EL (cell line): ENCODE data around the gene AKAP10.
A peak's percentile ranks its signal among the peaks of the same experiment; 100 is the strongest.
"Not testable (repeated sequence)": the region's sequence is repeated elsewhere in the genome, so short reads cannot be mapped to it uniquely, and the experiment has no call there.

Experiments
- DNase-seq: peaks from one replicate; pipeline ENCODE4 v3.0.0-alpha.2; 2016

Gene AKAP10

GRCh38 chr17:19978805-19979211 lies 1.2 kb upstream of the AKAP10 start:
- DNase-seq = no peak

DNA sequence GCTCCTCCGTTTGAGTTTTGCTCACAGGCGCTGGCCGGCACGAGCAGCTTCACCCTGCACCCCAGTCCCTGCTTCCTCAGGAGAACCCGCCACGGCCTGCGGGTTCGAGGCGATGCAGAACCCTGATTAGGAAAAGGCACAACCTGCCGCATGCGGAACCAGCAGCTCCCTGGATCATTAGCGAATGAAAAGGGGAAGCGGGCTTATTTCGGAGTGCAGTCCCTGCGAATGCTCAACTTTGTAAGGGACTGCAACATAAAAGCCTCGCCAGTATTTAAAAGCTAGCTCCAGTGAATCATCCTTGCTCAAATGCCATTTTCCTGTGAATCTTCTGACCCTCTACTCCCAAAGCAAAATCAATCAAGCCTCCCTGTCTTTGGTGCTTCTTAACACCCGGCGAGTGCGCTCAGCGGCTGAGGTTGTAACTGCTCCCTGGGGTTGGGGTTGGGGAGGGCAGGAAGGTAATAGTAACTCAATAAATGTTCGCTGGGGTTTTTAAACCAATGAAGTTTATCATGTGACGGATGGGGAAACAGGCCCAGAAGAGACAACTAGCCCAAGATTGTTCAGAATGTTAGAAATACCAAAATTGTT lies 678 bp upstream of the AKAP10 start:
- DNase-seq = no peak

GRCh38 chr17:19975601-19976000 lies 2.0 kb downstream of the AKAP10 start:
- DNase-seq = no peak

DNA sequence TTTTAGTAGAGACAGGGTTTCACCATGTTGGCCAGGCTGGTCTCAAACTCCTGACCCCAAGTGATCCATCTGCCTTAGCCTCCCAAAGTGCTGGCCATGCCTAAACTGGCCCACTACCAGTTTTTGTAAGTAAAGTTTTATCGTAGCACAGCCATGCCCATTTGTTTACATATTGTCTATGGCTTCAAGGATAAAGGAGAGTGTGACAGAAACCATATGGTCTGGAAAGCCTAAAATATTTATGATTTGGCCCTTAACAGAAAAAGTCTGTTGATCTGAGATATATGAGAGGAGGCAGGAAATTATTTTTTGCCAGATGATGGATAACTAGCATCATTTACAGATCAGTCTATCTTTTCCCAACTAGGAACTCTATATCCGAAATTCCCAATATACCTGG lies 4.5 kb downstream of the AKAP10 start:
- no peak for DNase-seq

GRCh38 chr17:19962954-19963353 lies 14.7 kb downstream of the AKAP10 start:
- DNase-seq = not testable (repeated sequence)

GRCh38 chr17:19958023-19958422 lies 19.6 kb downstream of the AKAP10 start:
- DNase-seq = peak; percentile 97

DNA sequence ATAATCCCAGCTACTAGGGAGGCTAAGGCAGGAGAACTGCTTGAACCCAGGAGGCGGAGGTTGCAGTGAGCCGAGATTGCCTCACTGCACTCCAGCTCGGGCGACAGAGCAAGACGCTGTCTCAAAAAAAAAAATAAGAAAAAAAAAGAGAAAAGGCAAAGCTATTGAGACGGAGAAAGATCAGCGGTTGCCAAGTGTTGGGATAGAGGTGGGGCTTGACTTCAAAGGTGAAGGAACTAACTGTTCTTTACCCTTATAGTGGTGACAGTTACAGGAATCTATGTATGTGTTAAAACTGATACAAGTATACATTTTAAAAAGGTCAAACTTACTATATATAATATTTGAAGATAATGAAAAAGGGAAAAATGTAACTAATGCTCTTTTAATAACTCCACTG lies 22.5 kb downstream of the AKAP10 start:
- no peak for DNase-seq

DNA sequence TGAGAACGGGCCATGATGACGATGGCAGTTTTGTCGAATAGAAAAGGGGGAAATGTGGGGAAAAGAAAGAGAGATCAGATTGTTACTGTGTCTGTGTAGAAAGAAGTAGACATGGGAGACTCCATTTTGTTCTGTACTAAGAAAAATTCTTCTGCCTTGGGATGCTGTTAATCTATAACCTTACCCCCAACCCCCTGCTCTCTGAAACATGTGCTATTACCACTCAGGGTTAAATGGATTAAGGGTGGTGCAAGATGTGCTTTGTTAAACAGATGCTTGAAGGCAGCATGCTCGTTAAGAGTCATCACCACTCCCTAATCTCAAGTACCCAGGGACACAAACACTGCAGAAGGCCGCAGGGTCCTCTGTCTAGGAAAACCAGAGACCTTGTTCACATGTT lies 26.2 kb downstream of the AKAP10 start:
- DNase-seq = not testable (repeated sequence)

- not testable (repeated sequence) for DNase-seq
These were observed 26.9 kb downstream of the AKAP10 start for GRCh38 chr17:19950624-19951195.

DNA sequence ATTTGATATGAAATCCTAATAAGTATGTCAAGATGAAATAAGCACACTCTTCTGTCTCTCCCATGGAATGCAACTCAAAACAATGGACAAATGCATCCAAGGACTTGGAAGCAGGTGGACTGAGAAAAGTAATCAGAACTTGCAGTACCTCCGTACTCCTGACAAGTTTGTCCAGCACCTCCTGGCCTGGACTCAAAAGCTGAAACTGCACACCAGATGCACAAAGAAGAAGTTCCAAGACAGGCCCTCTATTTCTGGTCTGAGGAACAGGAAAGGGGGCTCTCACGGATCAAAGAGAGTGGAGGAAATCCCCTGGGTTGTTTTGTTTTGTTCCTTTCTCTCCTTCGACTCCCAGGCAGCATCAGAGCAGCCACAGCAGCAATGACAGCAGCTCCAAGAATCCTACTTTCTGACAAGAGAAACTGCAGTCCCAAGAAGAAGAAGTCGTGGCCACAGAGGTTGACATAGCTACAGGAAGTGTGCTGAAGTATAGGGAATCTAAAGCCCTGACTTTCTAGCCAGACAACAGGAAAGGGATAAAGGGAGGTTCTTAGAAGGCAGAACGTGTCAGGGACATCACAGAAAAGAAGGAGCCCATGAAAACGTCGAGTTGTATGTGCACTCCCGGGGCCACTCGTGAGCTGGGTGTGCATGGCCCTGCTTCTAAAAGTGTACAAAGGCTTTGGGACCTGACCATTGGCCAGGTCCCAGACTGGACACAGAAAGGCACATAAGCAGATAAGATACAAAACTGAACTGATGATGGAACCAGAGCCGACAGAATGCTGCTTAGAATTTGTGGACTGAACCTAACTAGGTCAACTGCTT lies 29.3 kb downstream of the AKAP10 start:
- no peak for DNase-seq

GRCh38 chr17:19946921-19947320 lies 30.7 kb downstream of the AKAP10 start:
- no peak for DNase-seq

GRCh38 chr17:19945009-19945626 lies 32.5 kb downstream of the AKAP10 start:
- no peak for DNase-seq

DNA sequence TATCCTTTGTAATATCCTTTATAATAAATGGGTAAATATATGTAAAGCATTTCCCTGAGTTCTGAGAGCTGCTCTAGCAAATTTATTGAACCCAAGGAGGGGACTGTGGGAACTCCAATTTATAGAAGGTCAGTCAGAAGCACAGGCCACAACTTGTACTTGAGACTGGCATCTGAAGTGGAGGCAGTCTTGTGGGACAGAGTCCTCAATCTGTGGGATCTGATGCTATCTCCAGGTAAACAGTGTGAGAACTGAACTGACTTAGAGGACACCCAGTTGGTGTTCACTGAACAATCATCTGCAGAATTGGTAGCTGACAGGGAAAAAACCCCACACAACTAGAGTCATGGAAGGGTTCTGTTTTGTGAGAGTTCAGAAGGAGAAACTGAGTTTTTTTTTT lies 34.0 kb downstream of the AKAP10 start:
- DNase-seq = no peak

DNA sequence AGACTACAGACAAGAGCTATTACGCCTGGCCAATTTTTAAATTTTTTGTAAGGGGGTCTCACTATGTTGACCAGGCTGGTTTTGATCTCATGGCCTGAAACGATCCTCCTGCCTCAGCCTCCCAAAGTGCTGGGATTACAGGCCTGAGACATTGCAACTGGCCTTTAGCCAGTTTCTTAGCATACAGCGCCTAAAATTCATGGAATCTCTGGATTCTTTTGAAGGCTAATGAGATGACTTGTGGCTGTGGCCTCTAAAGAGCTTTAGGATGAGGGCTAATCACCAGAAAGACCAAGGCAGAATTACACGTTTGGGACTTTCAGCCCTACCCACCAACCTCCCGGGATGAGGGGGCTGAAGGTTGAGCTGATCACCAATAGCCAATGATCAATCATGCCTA lies 34.6 kb downstream of the AKAP10 start:
- DNase-seq = peak; percentile 47

- peak; percentile 51 for DNase-seq
These were observed 36.7 kb downstream of the AKAP10 start for GRCh38 chr17:19940722-19941464.

DNA sequence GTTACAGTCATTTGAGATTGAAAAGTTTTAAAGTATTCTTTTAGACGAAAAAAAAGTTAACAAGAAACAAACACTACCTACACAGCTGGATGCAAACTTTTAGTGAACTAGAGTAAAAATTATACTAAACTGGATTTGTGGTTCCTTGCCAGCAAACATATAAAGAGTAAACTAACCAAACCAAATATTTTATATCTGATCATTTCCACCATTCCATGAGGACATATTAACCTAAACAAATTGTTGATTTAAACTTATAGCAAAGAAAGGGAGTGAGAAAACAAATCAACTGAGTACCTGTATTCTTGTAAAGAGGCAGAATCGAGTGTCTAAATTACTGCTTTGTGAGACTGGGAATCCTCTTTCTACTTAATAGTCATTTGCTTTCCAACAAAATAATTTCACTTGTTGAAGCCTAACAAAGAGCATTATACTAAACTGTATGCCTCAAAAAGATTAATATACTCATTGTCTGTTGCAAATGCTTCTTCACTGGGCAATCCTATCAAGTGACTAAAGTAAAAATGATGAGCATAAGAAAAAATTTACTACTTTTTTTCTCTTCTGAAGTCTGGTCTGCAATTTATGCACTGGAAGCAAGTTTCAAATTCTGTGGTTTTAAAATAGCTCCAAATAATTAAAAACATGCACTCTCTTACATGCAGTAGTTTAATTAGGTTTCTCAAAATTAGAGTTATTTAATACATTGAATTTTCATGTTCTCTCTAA lies 37.5 kb downstream of the AKAP10 start:
- no peak for DNase-seq

DNA sequence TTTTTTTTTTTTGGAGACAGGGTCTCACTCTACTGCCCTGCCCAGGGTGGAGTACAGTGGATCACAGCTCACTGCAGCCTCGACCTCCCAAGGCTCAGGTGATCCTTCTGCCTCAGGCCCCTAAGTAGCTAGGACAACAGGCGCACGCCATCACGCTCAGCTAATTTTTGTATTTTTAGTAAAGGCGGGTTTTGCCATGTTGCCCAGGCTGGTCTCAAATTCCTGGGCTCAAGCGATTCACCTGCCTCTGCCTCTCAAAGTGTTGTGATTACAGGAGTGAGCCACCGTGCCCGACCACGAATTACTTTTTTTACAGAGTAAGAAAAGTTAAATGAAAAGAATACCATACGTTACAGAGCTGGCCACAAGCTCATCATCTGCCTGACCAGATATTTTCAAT lies 38.9 kb downstream of the AKAP10 start:
- DNase-seq = no peak

- DNase-seq = no peak
These were observed 40.1 kb downstream of the AKAP10 start for GRCh38 chr17:19937522-19937921.

DNA sequence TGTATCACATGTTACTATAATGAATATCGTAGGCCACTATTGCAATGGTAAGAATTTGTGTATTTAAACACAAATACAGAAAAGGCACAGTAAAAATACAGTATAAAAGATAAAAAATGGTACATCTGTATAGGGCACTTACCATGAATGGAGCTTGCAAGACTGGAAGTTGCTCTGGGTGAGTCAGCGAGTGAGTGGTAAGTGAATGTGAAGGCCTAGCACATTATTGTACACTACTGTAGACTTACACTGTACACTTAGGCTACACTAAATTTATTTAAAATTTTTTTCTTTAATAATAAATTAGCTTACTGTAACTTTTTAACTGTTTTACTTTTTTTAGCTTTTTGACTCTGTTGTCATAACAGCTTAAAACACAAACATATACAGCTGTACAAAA lies 42.5 kb downstream of the AKAP10 start:
- DNase-seq = peak; percentile 22

GRCh38 chr17:19933628-19934027 lies 44.0 kb downstream of the AKAP10 start:
- DNase-seq = no peak

DNA sequence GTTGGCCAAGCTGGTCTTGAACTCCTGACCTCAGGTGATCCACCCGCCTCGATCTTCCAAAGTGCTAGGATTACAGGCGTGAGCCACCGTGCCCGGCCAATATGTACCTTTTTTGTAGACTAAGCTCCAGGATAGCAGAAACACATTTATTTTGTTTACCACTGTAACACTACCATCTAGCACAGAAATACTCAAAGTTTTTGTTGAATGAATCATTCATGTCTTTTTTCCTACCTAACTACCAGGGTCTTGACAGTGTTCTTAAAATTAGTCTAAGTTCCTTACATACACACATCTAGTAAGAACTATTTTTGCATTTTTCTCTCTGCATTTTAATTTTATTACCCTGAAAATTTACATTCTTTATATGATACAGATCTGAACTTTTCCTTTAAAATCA lies 44.4 kb downstream of the AKAP10 start:
- DNase-seq = peak; percentile 28

GRCh38 chr17:19928299-19928698 lies 49.3 kb downstream of the AKAP10 start:
- peak; percentile 25 for DNase-seq
